Adrenal gland (tissue), 12 donors: ENCODE data around the gene FBRSL1. TPM values are rescaled to one million over a fixed set of nuclear protein-coding genes. Genes with fewer than 3 reads are reported as not detected.

ENCODE experiments used
- DNase-seq, 7 donors: peaks; one replicate each; pipeline ENCODE4 v3.0.0-alpha.2; 2019 to 2020
- H3K27ac ChIP-seq, 5 donors: fragments of 200-600 bp; sonication (generic) in 4 of 5; 1 replicate in 3 of 5; 2 replicates in 2 of 5; pipeline versions ENCODE4 v1.5.1 to v1.8.0; 2016 to 2020; ENCODE audit warnings: mild to moderate bottlenecking in 1 of 5
- H3K27me3 ChIP-seq: fragments of 200-600 bp; 2 replicates; pipeline ENCODE4 v1.8.0; 2021
- H3K36me3 ChIP-seq, 2 donors: fragments of 200-600 bp; replicated peaks in 1 of 2; 1 replicate in 1 of 2; 2 replicates in 1 of 2; pipeline versions ENCODE4 v1.5.1 to v1.8.0; 2018 to 2022
- H3K4me1 ChIP-seq, 2 donors: fragments of 200-600 bp; replicated peaks in 1 of 2; 1 replicate in 1 of 2; 2 replicates in 1 of 2; pipeline versions ENCODE4 v1.5.1 to v1.8.0; 2018 to 2021
- H3K4me3 ChIP-seq, 4 donors: fragments of 200-600 bp; sonication (generic) in 3 of 4; one replicate each; pipeline ENCODE4 v1.5.1; 2016 to 2018
- H3K9me3 ChIP-seq, 3 donors: fragments of 200-600 bp; sonication (generic) in 1 of 3; replicated peaks in 1 of 3; 1 replicate in 2 of 3; 2 replicates in 1 of 3; pipeline versions ENCODE4 v1.5.1 to v1.8.0; 2016 to 2021
- POLR2A ChIP-seq, 2 donors: fragments of 450-650 bp; IDR thresholded peaks; one replicate each; pipeline ENCODE4 v1.6.1; 2017; ENCODE audit warnings: antibody characterized with exemption in 2 of 2, mild to moderate bottlenecking in 2 of 2, moderate library complexity in 1 of 2
- WGBS, 4 donors: extraction: QIAGEN DNeasy Blood & Tissue Kit in 2 of 4; methylation state at CpG; one replicate each; pipeline versions ENCODE4 v1.1.5 to v1.1.7; 2013 to 2017; 5-methylcytosine and 5-hydroxymethylcytosine counted together
- intact Hi-C, 2 donors: fragments of 100-400 bp; cut with DNase I; formaldehyde crosslinking; loops; one replicate each; pipeline versions ENCODE4 v1.14.1 to v1.15.0; 2022 to 2023
- polyA plus RNA-seq, 3 donors: library from polyadenylated mRNA; stranded (reverse); fragments of 200-250 nt in 2 of 3; fragments of 350-450 nt in 1 of 3; fragmentation: Illumina TruSeq in 1 of 3; extraction: RNeasy Lipid Tissue Mini Kit (QIAGEN cat#74804) in 1 of 3; gene quantifications; one replicate each; pipeline ENCODE4 v1.2.3, GENCODE V29; 2013 to 2014
- total RNA-seq, 9 donors: library from RNA; depleted of rRNA in 4 of 9; stranded (reverse); fragments of >200 nt in 4 of 9; fragments of 120-200 nt in 1 of 9; fragmentation: NEBNext Ultra II Directional in 1 of 9; extraction: Animal tissue kit (Norgen Biotek cat#: 25700) in 1 of 9; gene quantifications; one replicate each; pipeline versions ENCODE4 v1.1.0 to v1.2.4, GENCODE V29; 2013 to 2023
- TF ChIP-seq, protein P1 (sequence below), 6 experiments: fragments of 450-650 bp in 4 of 6; fragments of 200-600 bp in 2 of 6; sonication (generic) in 1 of 6; IDR thresholded peaks; 1 replicate in 5 of 6; 2 replicates in 1 of 6; pipeline versions ENCODE4 v1.5.1 to v1.8.0; 2016 to 2021; ENCODE audit warnings: antibody characterized with exemption in 6 of 6, mild to moderate bottlenecking in 2 of 6, moderate library complexity in 1 of 6
- donor health status: healthy with polysubstance abuse.
- donor health status: Bipolar disorder and iron deficiency.
- donor health status: DM: yes; HTN: yes; CAD: no.
- donor health status: DM: no; HTN: no; CAD: no.
- donor health status: DM: no; HTN: no; CAD: no.
- donor health status: DM: yes; HTN: yes; CAD: no.

The FBRSL1 gene
- total and polyA plus RNA-seq, 12 donors = 5.3 to 63.8 (median 26.9) TPM

DNA sequence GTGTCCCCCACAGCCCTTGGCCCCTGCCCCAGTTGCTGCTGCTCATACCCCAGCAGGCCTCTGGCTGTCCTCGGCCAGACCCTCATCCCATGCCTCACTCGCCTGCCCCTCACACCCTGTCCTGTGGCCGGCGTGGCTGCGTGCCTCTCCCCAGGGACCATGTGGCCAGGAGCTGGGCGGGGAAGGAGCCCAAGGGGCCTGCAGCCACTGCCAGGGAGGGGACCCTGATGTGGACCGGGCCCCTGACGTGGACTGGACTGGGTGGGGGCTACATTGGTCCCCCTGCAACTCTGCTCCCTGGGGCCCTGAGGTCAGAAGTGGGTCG, 10.9 kb downstream of the FBRSL1 start:
- Histone ChIP-seq H3K4me3 (no peak overlapping the region), H3K4me1 (peaks cover 38 to 79% of the 10 kb centered on the region in 2 donors), H3K27ac (peak overlapping the region in 1 of 5 donors; percentile 52), H3K9me3 (no peaks in the 10 kb centered on the region), H3K27me3 (no peaks in the 10 kb centered on the region), H3K36me3 (no peaks in the 10 kb centered on the region)
- 83 to 100% (median 91%) methylated on average over 2 to 9 of the region's 9 CpGs for WGBS, 4 donors
- intact Hi-C loops = no loop called here
- no peak for DNase-seq
- no peak for TF ChIP-seq POLR2A (IDR thresholded peaks at IDR 0.05)
- TF ChIP-seq, protein P1, sequence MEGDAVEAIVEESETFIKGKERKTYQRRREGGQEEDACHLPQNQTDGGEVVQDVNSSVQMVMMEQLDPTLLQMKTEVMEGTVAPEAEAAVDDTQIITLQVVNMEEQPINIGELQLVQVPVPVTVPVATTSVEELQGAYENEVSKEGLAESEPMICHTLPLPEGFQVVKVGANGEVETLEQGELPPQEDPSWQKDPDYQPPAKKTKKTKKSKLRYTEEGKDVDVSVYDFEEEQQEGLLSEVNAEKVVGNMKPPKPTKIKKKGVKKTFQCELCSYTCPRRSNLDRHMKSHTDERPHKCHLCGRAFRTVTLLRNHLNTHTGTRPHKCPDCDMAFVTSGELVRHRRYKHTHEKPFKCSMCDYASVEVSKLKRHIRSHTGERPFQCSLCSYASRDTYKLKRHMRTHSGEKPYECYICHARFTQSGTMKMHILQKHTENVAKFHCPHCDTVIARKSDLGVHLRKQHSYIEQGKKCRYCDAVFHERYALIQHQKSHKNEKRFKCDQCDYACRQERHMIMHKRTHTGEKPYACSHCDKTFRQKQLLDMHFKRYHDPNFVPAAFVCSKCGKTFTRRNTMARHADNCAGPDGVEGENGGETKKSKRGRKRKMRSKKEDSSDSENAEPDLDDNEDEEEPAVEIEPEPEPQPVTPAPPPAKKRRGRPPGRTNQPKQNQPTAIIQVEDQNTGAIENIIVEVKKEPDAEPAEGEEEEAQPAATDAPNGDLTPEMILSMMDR (IDR thresholded peaks at IDR 0.05) = no peak

DNA sequence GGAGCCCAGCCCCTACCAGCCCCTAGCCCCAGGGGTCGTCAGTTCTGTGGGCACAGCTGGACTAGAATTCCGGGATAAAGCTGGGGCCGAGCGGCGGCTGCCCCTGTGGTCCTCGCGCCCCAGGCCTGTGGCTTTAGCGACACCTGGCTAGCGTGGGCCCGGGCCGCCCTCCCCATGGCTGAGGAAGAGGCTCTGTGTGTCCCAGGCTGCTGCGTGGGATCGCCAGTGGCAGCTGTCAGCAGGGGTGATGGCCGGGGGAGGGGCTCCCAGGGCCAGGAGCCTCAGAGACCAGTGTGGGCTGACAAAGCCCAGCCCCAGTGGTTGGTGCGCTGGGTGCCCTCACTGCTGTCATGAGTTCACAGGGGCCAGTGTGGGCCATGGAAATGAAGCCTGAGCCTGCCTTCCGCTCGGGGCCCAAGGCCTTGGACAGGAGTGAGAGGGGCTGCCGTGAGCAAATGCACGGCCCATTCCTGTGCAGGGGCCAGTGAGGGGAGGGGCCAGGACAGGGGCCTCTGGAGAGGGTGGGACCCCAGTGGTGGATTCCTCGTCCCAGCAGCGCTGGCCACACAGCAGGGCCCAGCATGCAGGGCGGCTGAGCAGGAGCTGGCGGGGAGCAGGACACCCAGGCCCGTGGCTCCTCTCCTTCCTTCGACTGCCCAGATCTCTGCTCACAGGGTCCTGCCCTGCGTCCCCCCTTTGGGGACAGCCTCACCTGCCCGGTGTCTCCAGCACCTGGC, 11.4 kb downstream of the FBRSL1 start:
- DNase-seq = no peak
- Histone ChIP-seq H3K36me3 (no peaks in the 10 kb centered on the region), H3K4me1 (peaks cover 39 to 79% of the 10 kb centered on the region in 2 donors), H3K4me3 (no peak overlapping the region), H3K27ac (peak overlapping the region in 2 of 5 donors; percentile 31 to 52), H3K9me3 (no peaks in the 10 kb centered on the region), H3K27me3 (no peaks in the 10 kb centered on the region)
- 53 to 84% (median 77%) methylated on average over 10 to 27 of the region's 27 CpGs for WGBS, 4 donors
- intact Hi-C loops = no loop called here
- TF ChIP-seq, protein P1 (IDR thresholded peaks at IDR 0.05) = no peak
- no peak for TF ChIP-seq POLR2A (IDR thresholded peaks at IDR 0.05)

GRCh38 chr12:132502149-132502881, 12.4 kb downstream of the FBRSL1 start:
- H3K27me3 ChIP-seq = no peaks in the 10 kb centered on the region
- no peaks in the 10 kb centered on the region for H3K36me3 ChIP-seq
- peak in 6 of 7 donors; percentile 64 to 79 (median 70) for DNase-seq
- TF ChIP-seq, protein P1 (IDR thresholded peaks at IDR 0.05) = no peak
- no peak for TF ChIP-seq POLR2A (IDR thresholded peaks at IDR 0.05)
- H3K4me3 ChIP-seq = no peak overlapping the region
- WGBS, 4 donors = 45 to 62% (median 56%) methylated on average over 11 to 24 of the region's 24 CpGs
- no peaks in the 10 kb centered on the region for H3K9me3 ChIP-seq
- peak overlapping the region in 2 of 5 donors; percentile 31 to 78 for H3K27ac ChIP-seq
- intact Hi-C loops = no loop called here
- peaks cover 47 to 84% of the 10 kb centered on the region in 2 donors for H3K4me1 ChIP-seq

GRCh38 chr12:132502882-132503193, 12.9 kb downstream of the FBRSL1 start:
- Histone ChIP-seq H3K36me3 (no peaks in the 10 kb centered on the region), H3K4me3 (no peak overlapping the region), H3K4me1 (peaks cover 47 to 88% of the 10 kb centered on the region in 2 donors), H3K27ac (peak overlapping the region in 2 of 5 donors; percentile 32 to 78), H3K27me3 (no peaks in the 10 kb centered on the region), H3K9me3 (no peaks in the 10 kb centered on the region)
- intact Hi-C loops = no loop called here
- no peak for DNase-seq
- 40 to 82% (median 75%) methylated on average over 1 to 8 of the region's 8 CpGs for WGBS, 4 donors
- TF ChIP-seq, protein P1 (IDR thresholded peaks at IDR 0.05) = no peak
- no peak for TF ChIP-seq POLR2A (IDR thresholded peaks at IDR 0.05)
